K562 (cell line): Measurements from ENCODE around the gene MRRF. TPM values are rescaled to one million over a fixed set of nuclear protein-coding genes. Genes with fewer than 3 reads are reported as not detected.

Experiments used
- ATAC-seq: fragments of 200-7000 bp; cut with Tn5 transposase; 3 replicates; pipeline ENCODE4 v1.9.1; 2020; ENCODE audit warnings: moderate library complexity
- BruUV-seq: library from RNA; stranded (reverse); fragments of 400-500 nt; replicated peaks from 2 replicates; lab custom pipeline; 2021; lab: Mats Ljungman, UMichigan
- CTCF ChIA-PET: fragments of 300-600 bp; formaldehyde crosslinking; extraction: SDS; loops from one replicate; lab custom pipeline; 2021; ENCODE audit warnings: low intra/inter-chr PET ratio; lab: Yijun Ruan, JAX
- POLR2A ChIA-PET: fragments of 300-600, 350-650 bp; sonication (Branson Sonifier 250); formaldehyde crosslinking; extraction: SDS; loops from one replicate; lab custom pipeline; 2021; ENCODE audit warnings: antibody characterized with exemption, inconsistent platforms; lab: Yijun Ruan, JAX
- DNase-seq, 4 experiments: peaks; one replicate each; pipeline versions ENCODE4 v3.0.0 to v3.0.0-alpha.2; 2011 to 2018; ENCODE audit warnings: low spot score in 3 of 4, mixed read lengths in 3 of 4; ENCODE audit errors: extremely low read depth in 1 of 4
- FAIRE-seq: peaks from 2 replicates; lab custom pipeline; 2011; peaks lifted over from hg19 to GRCh38; lab: Jason Lieb, UNC
- H2AFZ ChIP-seq: 2 replicates; pipeline ENCODE4 v1.6.0; 2011; ENCODE audit warnings: low read depth, low read length, control low read depth, inconsistent platforms
- H3K27ac ChIP-seq: fragments of 200-600 bp; 3 replicates; pipeline ENCODE4 v1.8.0; 2011; ENCODE audit warnings: low read depth, mild to moderate bottlenecking, control low read depth, inconsistent platforms, low read length, moderate library complexity, mixed read lengths; ENCODE audit errors: extremely low read depth
- H3K27me3 ChIP-seq, 2 experiments: fragments of 300-600 bp in 1 of 2; 2 replicates in 1 of 2; 3 replicates in 1 of 2; pipeline versions ENCODE4 v1.6.0 to v1.8.0; 2011; ENCODE audit warnings: inconsistent platforms in 2 of 2, low read length in 2 of 2, mild to moderate bottlenecking in 1 of 2, mixed read lengths in 1 of 2, moderate library complexity in 1 of 2; ENCODE audit not compliant: control insufficient read depth in 2 of 2, insufficient read depth in 2 of 2
- H3K36me3 ChIP-seq: fragments of 300-600 bp; 3 replicates; pipeline ENCODE4 v1.8.0; 2011; ENCODE audit warnings: mild to moderate bottlenecking, low read length, inconsistent platforms; ENCODE audit not compliant: control insufficient read depth, insufficient read depth
- H3K4me1 ChIP-seq, 2 experiments: fragments of 200-600 bp in 1 of 2; replicated peaks in 1 of 2; 2 replicates in 1 of 2; 3 replicates in 1 of 2; pipeline versions ENCODE4 v1.5.1 to v1.8.0; 2011; ENCODE audit warnings: inconsistent platforms in 2 of 2, low read length in 2 of 2, mild to moderate bottlenecking in 1 of 2, mixed read lengths in 1 of 2, moderate library complexity in 1 of 2; ENCODE audit not compliant: control insufficient read depth in 2 of 2, insufficient read depth in 2 of 2
- H3K4me2 ChIP-seq: 2 replicates; pipeline ENCODE4 v1.6.1; 2011; ENCODE audit warnings: low read length, control low read depth, inconsistent platforms, mixed read lengths; ENCODE audit not compliant: insufficient read depth
- H3K4me3 ChIP-seq: fragments of 200-600 bp; sonication (generic), shearing (Covaris generic); 2 replicates; pipeline ENCODE4 v1.5.1; 2016; ENCODE audit warnings: control low read depth, inconsistent platforms
- H3K79me2 ChIP-seq: fragments of 200-600 bp; 3 replicates; pipeline ENCODE4 v1.8.0; 2011; ENCODE audit warnings: low read length, inconsistent platforms; ENCODE audit not compliant: control insufficient read depth, insufficient read depth
- H3K9ac ChIP-seq, 2 experiments: 2 replicates each; pipeline versions ENCODE4 v1.6.0 to v1.6.1; 2011; ENCODE audit warnings: low read depth in 2 of 2, low read length in 2 of 2, control low read depth in 1 of 2, inconsistent platforms in 1 of 2, mild to moderate bottlenecking in 1 of 2, mixed read lengths in 1 of 2; ENCODE audit not compliant: insufficient read depth in 1 of 2
- H3K9me1 ChIP-seq: one replicate; pipeline ENCODE4 v1.6.0; 2011; ENCODE audit warnings: inconsistent platforms, mild to moderate bottlenecking, low read length, moderate library complexity; ENCODE audit not compliant: control insufficient read depth, insufficient read depth
- H3K9me3 ChIP-seq: replicated peaks from 2 replicates; pipeline ENCODE4 v1.5.1; 2011; ENCODE audit warnings: low read depth, low read length, inconsistent platforms; ENCODE audit not compliant: control insufficient read depth, insufficient read depth
- H4K20me1 ChIP-seq: replicated peaks from 2 replicates; pipeline ENCODE4 v1.6.1; 2011; ENCODE audit warnings: low read length, inconsistent platforms, mixed read lengths; ENCODE audit not compliant: control insufficient read depth, insufficient read depth
- COPS2 ChIP-seq: fragments of 450-650 bp; conservative IDR thresholded peaks from 2 replicates; pipeline ENCODE4 v1.6.1; 2016; ENCODE audit warnings: mild to moderate bottlenecking, moderate library complexity
- ILK ChIP-seq: fragments of 450-650 bp; IDR thresholded peaks from 2 replicates; pipeline ENCODE4 v1.6.1; 2016; ENCODE audit warnings: missing genetic modification characterization, low read depth, mild to moderate bottlenecking, missing compliant biosample characterization, moderate library complexity, borderline replicate concordance
- NR4A1 ChIP-seq, 2 experiments: fragments of 250-450 bp in 1 of 2; fragments of 450-650 bp in 1 of 2; sonication (Bioruptor Pico) in 1 of 2; IDR thresholded peaks; 2 replicates each; pipeline versions ENCODE4 v1.4.0 to v1.6.1; 2016 to 2020; ENCODE audit warnings: mild to moderate bottlenecking in 2 of 2, missing compliant biosample characterization in 1 of 2, missing genetic modification characterization in 1 of 2, moderate library complexity in 1 of 2
- POLR2AphosphoS5 ChIP-seq: IDR thresholded peaks from 2 replicates; pipeline ENCODE4 v1.6.1; 2011; ENCODE audit warnings: mild to moderate bottlenecking, low read depth, low read length, moderate library complexity; ENCODE audit not compliant: control insufficient read depth, insufficient read depth
- RBM17 ChIP-seq: fragments of 200-400 bp; formaldehyde crosslinking; IDR thresholded peaks from 2 replicates; pipeline ENCODE4 v1.6.1; 2017; ENCODE audit warnings: low read depth, mild to moderate bottlenecking, low read length, borderline replicate concordance
- RBM34 ChIP-seq: fragments of 200-400 bp; formaldehyde crosslinking; IDR thresholded peaks from 2 replicates; pipeline ENCODE4 v1.6.1; 2018; ENCODE audit warnings: low read length, borderline replicate concordance; ENCODE audit not compliant: insufficient read depth
- RFX1 ChIP-seq: fragments of 450-650 bp; IDR thresholded peaks from 2 replicates; pipeline ENCODE4 v1.6.1; 2016; ENCODE audit warnings: mild to moderate bottlenecking, moderate library complexity
- TAF9B ChIP-seq: fragments of 450-650 bp; IDR thresholded peaks from 2 replicates; pipeline ENCODE4 v1.6.1; 2018; ENCODE audit warnings: mild to moderate bottlenecking; ENCODE audit not compliant: partially characterized antibody
- YY1 ChIP-seq, 3 experiments: IDR thresholded peaks; 2 replicates each; pipeline ENCODE4 v1.6.1; 2011; ENCODE audit warnings: low read length in 2 of 3, mild to moderate bottlenecking in 2 of 3, moderate library complexity in 2 of 3, borderline replicate concordance in 1 of 3, control low read depth in 1 of 3, low read depth in 1 of 3; ENCODE audit not compliant: insufficient read depth in 3 of 3, insufficient replicate concordance in 2 of 3, control insufficient read depth in 1 of 3, insufficient read length in 1 of 3; ENCODE audit errors: extremely low read depth in 1 of 3
- ZNF146 ChIP-seq: IDR thresholded peaks from one replicate; pipeline ENCODE4 v1.6.1; 2018; ENCODE audit warnings: missing compliant biosample characterization; ENCODE audit not compliant: unreplicated experiment
- ZNF384 ChIP-seq: IDR thresholded peaks from 2 replicates; pipeline ENCODE4 v1.6.1; 2012; ENCODE audit warnings: low read depth, low read length, improper control_type of control experiment
- ZNF75A ChIP-seq: fragments of 450-650 bp; formaldehyde crosslinking; IDR thresholded peaks from 2 replicates; pipeline ENCODE4 v1.4.0; 2020; ENCODE audit warnings: mild to moderate bottlenecking
- WGBS: fragments of 100-300 bp; shearing (Covaris generic); methylation state at CpG from one replicate; pipeline ENCODE4 v1.1.6; 2016; ENCODE audit warnings: low coverage, mixed read lengths; ENCODE audit not compliant: insufficient coverage; ENCODE audit errors: missing lambda C conversion rate; 5-methylcytosine and 5-hydroxymethylcytosine counted together
- in situ Hi-C: fragments of 300-500 bp; cut with MboI; formaldehyde crosslinking; loops from 4 replicates; pipeline ENCODE4 v1.15.0; 2018; ENCODE audit warnings: inconsistent platforms, mixed read lengths
- intact Hi-C: fragments of 100-400 bp; cut with micrococcal nuclease; formaldehyde crosslinking; loops from 2 replicates; pipeline ENCODE4 v1.14.2; 2022
- polyA plus RNA-seq, 8 experiments: library from polyadenylated mRNA; depleted of rRNA in 4 of 8; stranded (reverse) in 5 of 8; unstranded in 3 of 8; fragments of >200 nt; fragmentation: Nextera tagmentation in 2 of 8; fragmentation: Illumina TruSeq in 1 of 8; extraction: Ambion mirVana in 2 of 8; extraction: Trizol in 1 of 8; gene quantifications; 2 replicates each; pipeline versions ENCODE4 v1.2.1 to v1.2.3, GENCODE V29; 2011 to 2014; ENCODE audit warnings: inconsistent platforms in 1 of 8, missing spikeins in 1 of 8
- total RNA-seq, 7 experiments: library from RNA; depleted of rRNA in 6 of 7; stranded (reverse); fragments of >200 nt in 6 of 7; fragmentation: Illumina TruSeq in 2 of 7; extraction: Trizol in 2 of 7; gene quantifications; 2 replicates each; pipeline versions ENCODE4 v1.2.1 to v1.2.3, GENCODE V29; 2011 to 2021; ENCODE audit warnings: low replicate concordance in 1 of 7
- TF ChIP-seq, protein P1 (sequence below): sonication (generic); formaldehyde crosslinking; IDR thresholded peaks from 2 replicates; pipeline ENCODE4 v1.8.0; 2022; ENCODE audit warnings: mild to moderate bottlenecking, missing genetic modification reagents

MRRF gene
- total and polyA plus RNA-seq, 9 of the 15 experiments (the other 6 are each of a cell fraction or from before 2014, with no cell fraction given): 55.0 to 105 (median 81.2) TPM

DNA sequence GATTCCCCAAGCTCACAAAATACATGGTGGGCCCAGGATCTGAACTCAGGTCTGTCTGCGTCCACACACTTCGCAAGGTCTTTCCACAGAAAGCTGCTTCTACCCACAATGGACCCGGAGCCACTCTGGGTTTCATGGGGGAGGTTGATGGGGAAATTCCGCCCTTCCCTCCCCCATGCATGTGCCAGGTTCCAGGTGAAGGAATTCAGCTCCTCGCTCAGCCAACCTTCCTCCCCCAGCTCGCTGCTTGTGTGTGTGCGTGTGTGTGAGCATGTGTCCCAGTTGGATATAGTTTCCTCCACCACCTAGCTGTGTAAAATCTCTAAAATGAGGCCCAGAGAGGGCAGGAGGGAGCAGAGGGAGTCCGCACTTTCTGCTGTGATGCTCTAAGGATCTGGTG, 107.2 kb downstream of the MRRF start:
- H3K9me3 ChIP-seq: 0 out of 2 replicates have a peak, but pooled peaks cover 2% of the 10 kb centered on the region
- ATAC-seq (no peak), DNase-seq (no peak), FAIRE-seq (no peak)
- peak overlapping the region; percentile 26; the same call in 1 of the 2 replicates for H2AFZ ChIP-seq
- no peaks in the 10 kb centered on the region for H3K27me3 ChIP-seq
- TF ChIP-seq RBM17 (no peak), RBM34 (no peak), POLR2AphosphoS5 (no peak), ZNF384 (no peak), ZNF75A (no peak), RFX1 (no peak), TAF9B (no peak), ILK (no peak), YY1 (IDR thresholded peaks at IDR 0.05; ENCODE audit: borderline replicate concordance in 1 of 3, control insufficient read depth in 1 of 3, extremely low read depth in 1 of 3, insufficient read depth in 3 of 3, insufficient read length in 1 of 3, insufficient replicate concordance in 2 of 3, low read depth in 1 of 3, low read length in 2 of 3) (no peak), ZNF146 (CRISPR knock-in tag) (no peak), COPS2 (no peak), NR4A1 (CRISPR knock-in tag; IDR thresholded peaks at IDR 0.05) (no peak), NR4A1 (tag; IDR thresholded peaks at IDR 0.05) (no peak)
- TF ChIP-seq, protein P1, sequence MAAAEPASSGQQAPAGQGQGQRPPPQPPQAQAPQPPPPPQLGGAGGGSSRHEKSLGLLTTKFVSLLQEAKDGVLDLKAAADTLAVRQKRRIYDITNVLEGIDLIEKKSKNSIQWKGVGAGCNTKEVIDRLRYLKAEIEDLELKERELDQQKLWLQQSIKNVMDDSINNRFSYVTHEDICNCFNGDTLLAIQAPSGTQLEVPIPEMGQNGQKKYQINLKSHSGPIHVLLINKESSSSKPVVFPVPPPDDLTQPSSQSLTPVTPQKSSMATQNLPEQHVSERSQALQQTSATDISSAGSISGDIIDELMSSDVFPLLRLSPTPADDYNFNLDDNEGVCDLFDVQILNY (CRISPR knock-in tag): no peak
- BruUV-seq: no TSS peak
- peak overlapping the region in 1 of 2 experiments; percentile 89; a peak in 1 of 4 replicates for H3K9ac ChIP-seq
- in situ Hi-C loops: loop anchor here (10.0 kb wide), 1 partner anchor 73 kb away; no protein-coding TSS in a partner anchor
- CTCF ChIA-PET: no interaction called here
- H3K4me2 ChIP-seq: peak overlapping the region; percentile 70
- 72% methylated on average over 7 of the region's 8 CpGs for WGBS
- H3K4me1 ChIP-seq: peaks cover 40 to 45% of the 10 kb centered on the region in 2 experiments
- intact Hi-C loops: no loop called here
- no peaks in the 10 kb centered on the region; the same call in 2 of the 3 replicates for H3K36me3 ChIP-seq
- H3K4me3 ChIP-seq: no peak overlapping the region
- POLR2A ChIA-PET: interaction anchor here (0.6 to 1.4 kb wide), 2 partner anchors 28 to 44 kb away, joined by 3 to 4 read pairs; no protein-coding TSS in a partner anchor
- H3K79me2 ChIP-seq: no peaks in the 10 kb centered on the region; the same call in 2 of the 3 replicates
- H3K27ac ChIP-seq: no peak overlapping the region
- H3K9me1 ChIP-seq: peaks cover 7% of the 10 kb centered on the region
- no peaks in the 10 kb centered on the region for H4K20me1 ChIP-seq
